ENCODE data around the gene OR5C1.

DNA sequence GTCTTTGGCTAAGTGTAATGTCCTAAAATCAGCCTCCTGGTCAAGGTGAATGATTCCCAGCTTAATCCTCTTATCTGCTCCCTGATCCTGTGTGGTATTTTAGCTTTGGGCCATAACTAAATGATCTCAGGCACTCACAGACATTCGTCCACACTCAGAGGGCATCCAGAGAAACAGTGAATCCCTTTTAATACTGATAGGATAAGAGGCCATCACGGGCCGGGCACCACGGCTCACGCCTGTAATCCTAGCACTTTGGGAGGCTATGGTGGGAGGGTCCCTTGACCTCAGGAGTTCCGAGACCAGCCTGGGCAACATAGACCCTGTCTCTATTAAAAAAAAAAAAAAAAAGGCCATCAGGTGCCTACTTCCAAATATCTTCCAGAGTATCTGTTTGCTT, 33.3 kb downstream of the OR5C1 start:
- TF ChIP-seq POLR2AphosphoS5 (IDR thresholded peaks at IDR 0.05) (no peak), CTCF (IDR thresholded peaks at IDR 0.05) (no peak), POLR2A (IDR thresholded peaks at IDR 0.05) (no peak)

Measured in prostate gland (tissue), 2 donors.